GM23248 (cell line): ENCODE data around the gene RUNX1.

ENCODE experiments used
- EZH2 ChIP-seq: fragments of 200-600 bp; sonication (generic); IDR thresholded peaks from 2 replicates; pipeline ENCODE4 v1.6.1; 2018; ENCODE audit warnings: antibody characterized with exemption, mild to moderate bottlenecking; ENCODE audit not compliant: insufficient read depth, poor library complexity, severe bottlenecking
- EZH2phosphoT487 ChIP-seq: fragments of 200-600 bp; sonication (generic); IDR thresholded peaks from 2 replicates; pipeline ENCODE4 v1.6.1; 2018; ENCODE audit warnings: antibody characterized with exemption, moderate library complexity, mild to moderate bottlenecking, low read depth; ENCODE audit not compliant: insufficient read depth

DNA sequence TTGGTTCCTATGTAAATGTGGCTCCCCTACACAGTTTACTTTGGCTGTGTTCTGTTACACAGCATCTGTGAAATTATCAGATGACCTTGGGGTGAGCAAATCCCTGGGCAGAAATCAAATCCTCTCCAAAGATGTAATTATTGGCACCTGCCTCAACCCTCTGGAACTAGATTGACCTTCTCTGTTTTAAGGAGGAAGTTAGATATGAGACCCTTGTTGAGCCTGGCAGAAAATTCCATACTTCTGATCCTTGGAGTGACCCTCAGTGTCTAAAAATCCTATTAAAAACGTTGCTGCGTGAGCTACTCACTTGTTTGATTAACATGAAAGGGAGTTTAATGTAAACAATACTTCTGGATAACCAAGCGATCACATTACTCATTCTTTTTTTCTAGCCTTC is 258.3 kb downstream of the RUNX1 start:
- no peak for TF ChIP-seq EZH2
- no peak for TF ChIP-seq EZH2phosphoT487
